Daoy (cell line): ENCODE measurements around the gene HOTAIR. TPM values are rescaled to one million over a fixed set of nuclear protein-coding genes. Genes with fewer than 3 reads are reported as not detected.

Experiments
- DNase-seq: peaks from one replicate; pipeline ENCODE4 v3.0.0-alpha.2; 2015; ENCODE audit warnings: low read depth
- total RNA-seq: library from RNA; depleted of rRNA; stranded (reverse); fragments of >200 nt; shearing (Covaris generic); gene quantifications from 2 replicates; pipeline ENCODE4 v1.2.3, GENCODE V29; 2014; rRNA removed

HOTAIR gene
- total RNA-seq, 1 experiment from 2014 or later, result 2.2 TPM

DNA sequence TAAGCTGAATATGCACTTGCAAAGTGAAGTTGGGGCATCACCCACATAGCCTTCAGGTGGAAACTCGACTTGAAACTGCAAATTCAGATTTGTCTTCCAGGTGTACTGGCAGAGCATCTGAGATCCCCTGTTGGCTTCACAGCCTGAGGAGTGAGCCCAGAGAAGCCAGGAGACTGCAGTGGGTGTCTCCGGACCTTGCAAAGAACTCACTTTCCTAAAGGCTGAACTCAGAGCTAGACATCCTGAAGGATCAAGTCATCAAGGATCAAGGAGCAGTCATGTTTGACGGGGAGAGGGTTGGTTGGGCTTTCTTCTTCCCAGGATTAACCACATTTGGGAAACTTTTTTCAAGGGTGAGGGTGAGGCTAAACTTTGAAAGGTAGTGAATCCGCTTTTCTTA is 45.2 kb downstream of the HOTAIR start:
- no peak for DNase-seq

DNA sequence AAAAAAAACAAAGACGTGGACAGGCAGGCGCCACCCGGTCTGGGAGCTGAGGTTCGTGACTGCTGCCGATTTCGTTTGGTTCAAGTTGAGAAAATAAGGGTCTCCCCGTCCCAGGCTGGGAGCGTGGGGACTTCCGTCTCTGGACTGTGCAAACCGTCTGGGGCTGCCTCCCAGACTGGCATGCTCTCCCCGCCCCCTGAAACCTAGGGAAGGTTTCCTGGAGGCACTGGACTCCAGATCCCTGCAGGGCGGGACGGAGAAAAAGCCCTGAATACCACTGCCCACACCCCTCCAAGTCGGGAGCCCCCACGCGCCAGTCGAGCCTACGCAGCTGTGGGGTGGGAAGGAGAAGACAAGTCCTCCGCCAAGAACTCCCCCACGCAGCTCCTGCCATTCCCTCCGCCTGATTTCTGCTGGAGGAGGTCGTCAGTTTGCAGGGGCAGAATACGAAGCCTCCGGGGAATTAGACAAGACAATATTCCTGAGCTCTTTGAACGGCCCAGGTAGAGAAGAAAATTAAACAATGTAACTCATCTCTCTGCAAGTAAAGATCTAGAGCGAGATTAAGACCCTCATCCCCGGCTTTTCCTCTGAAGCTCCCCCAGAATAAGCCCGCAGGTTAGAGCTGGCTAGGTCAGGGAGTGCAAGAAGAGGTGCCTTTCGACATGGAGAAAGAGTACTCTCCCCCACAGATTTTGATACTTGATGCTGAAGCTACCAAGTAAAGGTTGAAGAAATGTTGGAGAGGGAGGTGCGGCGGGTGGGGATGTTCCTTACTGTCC is 46.5 kb downstream of the HOTAIR start:
- peak; percentile 63 for DNase-seq

DNA sequence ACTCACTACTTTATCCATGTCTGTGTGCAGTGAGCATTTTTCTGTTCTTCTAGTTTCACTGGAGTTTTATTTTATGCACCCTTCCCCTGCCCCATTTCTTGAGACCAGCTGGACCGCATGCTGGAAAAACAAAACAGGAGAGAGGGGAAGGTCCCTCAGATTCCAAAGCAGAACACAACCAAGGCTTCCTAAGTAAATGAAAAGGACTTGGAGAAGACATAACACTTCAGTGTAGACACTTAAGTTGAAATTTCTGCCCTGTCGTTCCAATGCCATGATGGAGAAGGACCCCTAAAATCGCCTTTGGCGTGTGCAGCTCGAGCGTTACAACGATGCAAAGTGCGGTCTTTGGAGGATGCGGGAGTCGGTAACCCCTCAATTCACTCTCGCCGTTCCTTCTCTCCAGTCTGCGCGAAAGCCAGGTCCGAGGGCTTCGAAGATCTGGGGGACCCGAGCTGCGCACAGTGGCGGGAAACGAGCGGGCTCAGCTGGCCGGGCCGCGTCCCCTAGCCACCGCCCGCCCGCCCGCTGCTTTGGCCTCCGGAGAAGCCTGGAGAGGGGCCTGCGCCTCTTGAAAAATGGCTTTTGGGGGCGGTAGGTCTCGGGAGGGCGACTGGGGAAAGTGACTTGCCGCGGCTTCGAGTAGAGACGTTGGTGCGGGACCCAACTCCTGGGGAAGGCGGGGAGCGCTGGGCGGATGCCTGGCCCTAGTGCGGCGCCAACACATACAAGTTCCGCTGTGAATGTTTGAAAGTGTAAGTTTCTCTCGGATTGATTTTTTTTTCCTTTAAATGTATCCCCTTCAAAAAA is 47.3 kb downstream of the HOTAIR start:
- DNase-seq, result no peak

DNA sequence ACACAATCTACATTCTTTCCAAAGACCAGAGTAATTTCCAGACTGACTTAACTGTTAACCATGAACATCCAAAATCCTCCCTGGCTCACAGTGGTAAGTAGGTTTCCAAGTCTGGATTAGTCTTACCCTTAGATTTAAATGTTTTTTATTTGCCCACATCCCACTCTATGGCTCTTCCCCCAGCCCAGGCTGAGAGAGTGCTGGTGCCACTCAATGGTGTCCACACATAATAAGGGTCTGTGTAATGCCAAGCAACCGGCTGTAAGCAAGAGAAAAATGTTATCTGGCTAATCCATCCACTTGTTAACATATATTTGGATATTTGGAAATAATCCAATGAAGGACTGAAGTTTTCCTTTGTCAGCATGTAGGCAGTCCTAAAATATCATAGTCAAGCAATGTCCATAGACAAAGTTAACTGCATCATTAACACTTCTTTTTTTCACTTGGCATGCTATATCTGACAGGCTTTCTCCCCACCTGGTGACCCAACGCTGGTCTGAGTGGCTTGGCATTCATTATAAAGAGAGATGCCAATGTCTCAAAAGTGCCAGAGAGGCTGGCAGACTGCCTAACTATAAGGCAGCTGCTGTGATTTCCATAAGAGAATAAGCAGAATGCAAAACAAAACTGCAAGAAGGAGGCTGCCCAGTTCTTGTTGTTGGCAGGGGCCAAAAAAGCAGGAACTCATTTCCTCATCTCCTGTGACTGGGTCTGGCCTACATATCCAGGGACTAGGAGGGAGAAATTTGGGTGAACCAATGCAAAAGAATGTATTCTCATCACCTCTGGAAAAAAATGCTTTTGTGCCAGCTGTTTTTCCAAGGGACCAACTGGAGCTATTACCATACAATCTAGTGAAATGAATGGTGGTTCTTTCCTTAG is 50.0 kb downstream of the HOTAIR start:
- no peak for DNase-seq

DNA sequence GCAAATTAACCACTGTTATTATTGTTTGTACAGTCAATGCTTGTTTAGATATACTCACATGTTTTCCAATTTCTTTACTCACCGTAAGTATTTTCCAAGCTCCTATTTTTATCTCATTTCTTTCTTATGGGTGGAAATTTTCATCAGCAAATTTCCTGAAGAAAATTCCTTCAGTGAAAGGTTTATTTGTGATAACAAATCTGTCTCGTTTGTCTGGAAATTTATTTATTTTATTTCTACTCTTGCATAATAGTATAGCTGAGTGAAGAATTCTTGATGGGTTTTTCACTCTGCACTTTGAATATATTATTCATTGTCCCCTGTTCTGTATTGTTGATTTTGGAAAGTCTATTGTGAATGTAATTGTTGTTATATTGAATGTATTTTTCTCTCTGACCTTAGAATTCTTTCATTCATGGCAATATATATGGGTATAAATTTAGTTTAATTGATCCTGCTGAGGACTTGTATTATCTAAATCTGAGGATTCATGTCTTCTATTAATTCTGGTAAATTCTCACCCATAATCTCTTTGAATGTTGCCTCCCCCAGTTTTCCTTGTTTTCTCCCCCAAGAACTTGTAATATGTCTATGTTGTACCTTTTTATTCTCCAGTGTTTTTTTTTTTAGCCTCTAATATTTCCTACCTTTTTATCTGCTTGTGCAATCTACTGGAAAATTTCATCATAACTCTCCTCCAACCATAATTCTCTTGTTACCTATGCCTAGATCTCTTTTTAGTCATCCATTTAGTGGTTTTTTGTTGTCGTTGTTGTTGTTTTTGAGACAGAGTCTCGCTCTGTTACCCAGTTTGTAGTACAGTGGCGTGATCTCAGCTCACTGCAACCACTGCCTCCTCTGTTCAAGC is 57.7 kb downstream of the HOTAIR start:
- DNase-seq, result no peak

Other genes with a start within 250 kb of the HOTAIR start
- gene CALCOCO1, start 247.5 kb downstream of the HOTAIR start, total RNA-seq, result 15.1 and 21.4 TPM in 2 replicates
- gene CISTR, start 223.0 kb downstream of the HOTAIR start, total RNA-seq, result not detected in 2 replicates
- 2.5 and 2.8 TPM in 2 replicates for gene HOXC13, start 36.1 kb downstream of the HOTAIR start, total RNA-seq
- gene HOXC12, start 20.1 kb downstream of the HOTAIR start, total RNA-seq, result 4.3 and 6.0 TPM in 2 replicates
- gene HOXC11, start 1.8 kb downstream of the HOTAIR start, total RNA-seq, result 1.5 and 2.6 TPM in 2 replicates
- gene HOXC10, start 10.2 kb upstream of the HOTAIR start, total RNA-seq, result 5.3 and 18.7 TPM in 2 replicates
- 7.3 and 12.6 TPM in 2 replicates for gene HOXC9, start 25.2 kb upstream of the HOTAIR start, total RNA-seq
- gene HOXC8, start 34.0 kb upstream of the HOTAIR start, total RNA-seq, result 1.4 and 1.9 TPM in 2 replicates
- 2.0 and 2.8 TPM in 2 replicates for gene HOXC6, start 53.5 kb upstream of the HOTAIR start, total RNA-seq
- gene HOXC5, start 58.1 kb upstream of the HOTAIR start, total RNA-seq, result 0.12 and 1.9 TPM in 2 replicates
- 2.4 and 4.7 TPM in 2 replicates for gene HOXC4, start 78.9 kb upstream of the HOTAIR start, total RNA-seq
- 67.7 and 71.6 TPM in 2 replicates for gene SMUG1, start 214.0 kb upstream of the HOTAIR start, total RNA-seq